Epithelial cell of esophagus (primary cell): ENCODE measurements around the gene RTN4.

Experiments used
- DNase-seq: peaks from one replicate; pipeline ENCODE4 v3.0.0; 2010; ENCODE audit warnings: low read depth
- H3K4me3 ChIP-seq: 2 replicates; pipeline ENCODE4 v1.5.1; 2011; ENCODE audit warnings: mild to moderate bottlenecking, low read length, control low read depth
- CTCF ChIP-seq: IDR thresholded peaks from 2 replicates; pipeline ENCODE4 v1.5.1; 2011; ENCODE audit warnings: low read depth, mild to moderate bottlenecking, low read length, control low read depth, inconsistent platforms; ENCODE audit not compliant: insufficient read depth; ENCODE audit errors: missing control alignments

The RTN4 gene

DNA sequence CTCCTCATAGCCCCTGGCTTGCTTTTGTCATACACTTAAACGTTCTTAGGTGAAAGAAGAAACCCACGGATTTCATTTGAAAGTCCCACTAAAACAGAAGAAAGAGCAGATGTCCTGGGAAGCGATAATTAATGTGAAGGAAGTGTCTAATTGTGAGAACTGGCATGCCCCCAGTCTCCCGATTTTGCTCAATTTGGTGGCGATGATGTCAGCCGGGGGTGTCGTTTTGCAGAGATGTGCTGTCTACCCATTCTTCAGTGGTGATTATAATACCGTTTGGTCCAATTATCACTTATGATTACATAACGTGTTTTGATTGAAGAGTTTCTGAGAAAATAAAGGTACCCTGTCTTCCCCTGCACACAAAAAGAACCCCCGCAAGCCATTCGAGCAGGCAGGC, 103.1 kb downstream of the RTN4 start:
- H3K4me3 ChIP-seq, result no peak overlapping the region
- no peak for TF ChIP-seq CTCF
- no peak for DNase-seq

DNA sequence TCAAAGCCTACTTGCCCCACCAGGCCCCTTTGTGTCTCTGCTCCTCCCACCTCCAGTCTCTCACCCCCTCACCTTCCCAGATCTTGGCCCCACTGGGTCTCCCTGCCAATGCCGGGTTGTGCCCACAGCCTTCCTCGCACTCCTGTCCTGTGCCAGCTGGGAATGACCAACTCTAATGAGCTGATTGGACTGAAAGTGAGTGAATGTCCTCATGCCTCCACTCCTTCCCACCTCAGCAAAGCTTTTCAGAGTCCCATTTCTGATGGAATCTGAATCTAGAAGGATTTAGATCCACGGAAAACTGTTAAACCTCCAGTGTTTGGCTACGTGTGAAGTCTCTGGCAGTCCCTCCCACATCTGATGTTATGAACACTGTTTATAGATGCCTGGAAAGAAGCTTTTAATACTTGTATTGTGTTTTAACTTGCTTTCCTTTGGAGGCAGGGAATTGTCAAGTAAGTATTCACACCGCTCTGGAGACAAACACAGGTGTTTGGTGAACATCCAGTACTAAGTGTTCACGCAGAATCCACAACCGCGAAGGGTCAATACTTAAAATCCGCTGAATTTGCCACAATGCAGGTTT, 103.9 kb downstream of the RTN4 start:
- no peak overlapping the region for H3K4me3 ChIP-seq
- no peak for DNase-seq
- no peak for TF ChIP-seq CTCF

DNA sequence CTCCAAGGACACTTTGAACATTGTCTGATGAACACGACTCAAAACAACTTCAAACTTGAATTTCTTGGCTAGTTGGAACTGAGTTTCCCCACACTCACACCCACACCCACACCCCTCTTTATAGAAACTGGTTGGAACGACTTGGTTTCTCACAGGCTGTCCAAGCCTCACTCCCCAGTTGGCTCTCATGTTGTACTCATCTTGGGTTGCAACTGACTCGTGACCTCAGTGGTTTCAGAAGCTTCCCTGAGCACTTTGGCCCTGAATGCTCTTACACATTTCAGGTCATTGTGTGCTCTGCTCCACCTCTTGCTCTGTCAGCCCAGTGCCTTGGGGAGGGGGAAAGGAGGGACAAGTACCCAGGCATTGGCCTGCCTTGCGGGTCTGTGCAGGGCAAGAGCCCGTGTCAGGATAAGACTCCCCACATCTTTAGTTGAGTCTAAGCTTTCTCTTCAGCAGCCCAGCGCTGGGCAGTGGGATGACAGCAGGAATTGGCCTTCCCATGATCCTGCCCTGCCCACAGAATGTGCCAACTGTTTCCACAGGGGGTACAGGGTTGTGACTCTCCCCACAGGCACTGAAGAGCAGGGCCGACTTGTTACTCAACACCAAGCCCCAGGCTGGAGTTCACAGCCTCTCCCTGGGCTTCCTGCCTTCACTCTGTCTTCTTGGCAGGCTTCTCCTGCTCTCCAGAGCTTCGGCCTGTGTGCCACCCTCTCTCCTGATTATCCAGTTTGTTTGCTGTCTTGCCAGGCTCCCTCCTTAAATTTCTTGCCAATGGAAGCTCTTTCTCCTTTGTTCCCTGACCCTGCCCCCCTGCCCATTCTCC, 104.6 kb downstream of the RTN4 start:
- no peak overlapping the region for H3K4me3 ChIP-seq
- DNase-seq, result peak; percentile 80
- no peak for TF ChIP-seq CTCF

DNA sequence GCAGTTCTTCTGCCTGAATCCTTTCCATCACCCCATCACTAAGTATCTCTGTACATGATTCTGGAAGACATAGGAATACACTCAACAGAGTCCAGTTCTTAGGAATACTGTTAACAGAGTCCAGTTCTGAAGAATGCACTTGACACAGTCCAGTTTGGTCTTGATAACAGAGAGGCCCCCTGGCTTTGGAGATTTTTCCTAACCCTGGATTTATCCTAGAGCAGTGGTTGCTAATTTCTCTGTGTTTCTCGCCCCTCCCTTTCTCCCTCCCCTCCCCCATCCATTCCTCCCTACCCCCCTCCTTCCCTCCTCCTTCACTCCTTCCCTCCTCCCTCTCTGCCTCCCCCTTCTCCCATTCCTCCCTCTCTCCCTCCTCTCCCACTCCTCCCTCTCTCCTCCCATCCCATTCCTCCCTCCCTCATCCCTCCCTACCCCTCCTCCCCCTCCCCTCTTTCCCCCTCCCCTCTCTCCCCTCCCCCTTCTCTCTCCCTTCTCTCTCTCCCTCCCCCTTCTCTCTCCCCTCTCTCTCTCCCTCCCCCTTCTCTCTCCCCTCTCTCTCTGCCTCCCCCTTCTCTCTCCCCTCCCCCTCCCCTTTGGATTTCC, 105.4 kb downstream of the RTN4 start:
- no peak overlapping the region for H3K4me3 ChIP-seq
- no peak for TF ChIP-seq CTCF
- no peak for DNase-seq

- H3K4me3 ChIP-seq, result no peak overlapping the region
- no peak for TF ChIP-seq CTCF
- no peak for DNase-seq
Measured at GRCh38 chr2:54942373-54942772, 107.9 kb downstream of the RTN4 start.

GRCh38 chr2:54941248-54941984, 108.8 kb downstream of the RTN4 start:
- no peak overlapping the region for H3K4me3 ChIP-seq
- TF ChIP-seq CTCF, result no peak
- no peak for DNase-seq
